ENCODE data around the gene HMCN1. TPM values are rescaled to one million over a fixed set of nuclear protein-coding genes. Genes with fewer than 3 reads are reported as not detected.

The HMCN1 gene
- total and polyA plus RNA-seq, 2 experiments from 2014 or later = 1.6 to 8.7 TPM

GRCh38 chr1:186059752-186060151, 325.6 kb downstream of the HMCN1 start (continued):
- TF ChIP-seq, protein P1, sequence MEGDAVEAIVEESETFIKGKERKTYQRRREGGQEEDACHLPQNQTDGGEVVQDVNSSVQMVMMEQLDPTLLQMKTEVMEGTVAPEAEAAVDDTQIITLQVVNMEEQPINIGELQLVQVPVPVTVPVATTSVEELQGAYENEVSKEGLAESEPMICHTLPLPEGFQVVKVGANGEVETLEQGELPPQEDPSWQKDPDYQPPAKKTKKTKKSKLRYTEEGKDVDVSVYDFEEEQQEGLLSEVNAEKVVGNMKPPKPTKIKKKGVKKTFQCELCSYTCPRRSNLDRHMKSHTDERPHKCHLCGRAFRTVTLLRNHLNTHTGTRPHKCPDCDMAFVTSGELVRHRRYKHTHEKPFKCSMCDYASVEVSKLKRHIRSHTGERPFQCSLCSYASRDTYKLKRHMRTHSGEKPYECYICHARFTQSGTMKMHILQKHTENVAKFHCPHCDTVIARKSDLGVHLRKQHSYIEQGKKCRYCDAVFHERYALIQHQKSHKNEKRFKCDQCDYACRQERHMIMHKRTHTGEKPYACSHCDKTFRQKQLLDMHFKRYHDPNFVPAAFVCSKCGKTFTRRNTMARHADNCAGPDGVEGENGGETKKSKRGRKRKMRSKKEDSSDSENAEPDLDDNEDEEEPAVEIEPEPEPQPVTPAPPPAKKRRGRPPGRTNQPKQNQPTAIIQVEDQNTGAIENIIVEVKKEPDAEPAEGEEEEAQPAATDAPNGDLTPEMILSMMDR (conservative IDR thresholded peaks at IDR 0.05; ENCODE audit: low read depth in 2 of 2) = no peak
- no peak for TF ChIP-seq STAT1 (IDR thresholded peaks at IDR 0.05; ENCODE audit: unreplicated experiment)
- TF ChIP-seq CREB1 (CRISPR knock-in tag; IDR thresholded peaks at IDR 0.05; ENCODE audit: low read depth) = no peak
- no peak for TF ChIP-seq ZNF114 (CRISPR knock-in tag; IDR thresholded peaks at IDR 0.05)
- TF ChIP-seq REST (IDR thresholded peaks at IDR 0.05; ENCODE audit: unreplicated experiment) = no peak
- TF ChIP-seq EZH2 (IDR thresholded peaks at IDR 0.05; ENCODE audit: low read depth, unreplicated experiment) = no peak

GRCh38 chr1:186060226-186060625, 326.0 kb downstream of the HMCN1 start:
- ATAC-seq (no peak), DNase-seq (ENCODE audit: low spot score) (no peak)
- no peaks in the 10 kb centered on the region for H3F3A ChIP-seq (replicated peaks; ENCODE audit: low read depth)
- Mint-ChIP-seq H3K4me1 (no peaks in the 10 kb centered on the region), H3K27me3 (ENCODE audit: insufficient read depth, low read depth, poor library complexity) (no peaks in the 10 kb centered on the region), H3K9me3 (no peaks in the 10 kb centered on the region), H3K4me3 (no peak overlapping the region), H3K27ac (no peak overlapping the region), H3K36me3 (ENCODE audit: low read depth) (no peaks in the 10 kb centered on the region)
- H3K79me2 ChIP-seq (replicated peaks; ENCODE audit: insufficient read depth) = no peaks in the 10 kb centered on the region
- no peak overlapping the region for H3K4me2 ChIP-seq
- no peaks in the 10 kb centered on the region for H4K20me1 ChIP-seq (replicated peaks; ENCODE audit: insufficient read depth)
- TF ChIP-seq CREB1 (CRISPR knock-in tag; IDR thresholded peaks at IDR 0.05; ENCODE audit: low read depth) (no peak), ETS1 (IDR thresholded peaks at IDR 0.05) (no peak), EZH2phosphoT487 (IDR thresholded peaks at IDR 0.05; ENCODE audit: unreplicated experiment) (no peak), ZNF331 (CRISPR knock-in tag; IDR thresholded peaks at IDR 0.05; ENCODE audit: low read depth) (no peak), STAT1 (IDR thresholded peaks at IDR 0.05; ENCODE audit: unreplicated experiment) (no peak), NANOG (IDR thresholded peaks at IDR 0.05; ENCODE audit: borderline replicate concordance) (no peak)
- TF ChIP-seq, protein P2, sequence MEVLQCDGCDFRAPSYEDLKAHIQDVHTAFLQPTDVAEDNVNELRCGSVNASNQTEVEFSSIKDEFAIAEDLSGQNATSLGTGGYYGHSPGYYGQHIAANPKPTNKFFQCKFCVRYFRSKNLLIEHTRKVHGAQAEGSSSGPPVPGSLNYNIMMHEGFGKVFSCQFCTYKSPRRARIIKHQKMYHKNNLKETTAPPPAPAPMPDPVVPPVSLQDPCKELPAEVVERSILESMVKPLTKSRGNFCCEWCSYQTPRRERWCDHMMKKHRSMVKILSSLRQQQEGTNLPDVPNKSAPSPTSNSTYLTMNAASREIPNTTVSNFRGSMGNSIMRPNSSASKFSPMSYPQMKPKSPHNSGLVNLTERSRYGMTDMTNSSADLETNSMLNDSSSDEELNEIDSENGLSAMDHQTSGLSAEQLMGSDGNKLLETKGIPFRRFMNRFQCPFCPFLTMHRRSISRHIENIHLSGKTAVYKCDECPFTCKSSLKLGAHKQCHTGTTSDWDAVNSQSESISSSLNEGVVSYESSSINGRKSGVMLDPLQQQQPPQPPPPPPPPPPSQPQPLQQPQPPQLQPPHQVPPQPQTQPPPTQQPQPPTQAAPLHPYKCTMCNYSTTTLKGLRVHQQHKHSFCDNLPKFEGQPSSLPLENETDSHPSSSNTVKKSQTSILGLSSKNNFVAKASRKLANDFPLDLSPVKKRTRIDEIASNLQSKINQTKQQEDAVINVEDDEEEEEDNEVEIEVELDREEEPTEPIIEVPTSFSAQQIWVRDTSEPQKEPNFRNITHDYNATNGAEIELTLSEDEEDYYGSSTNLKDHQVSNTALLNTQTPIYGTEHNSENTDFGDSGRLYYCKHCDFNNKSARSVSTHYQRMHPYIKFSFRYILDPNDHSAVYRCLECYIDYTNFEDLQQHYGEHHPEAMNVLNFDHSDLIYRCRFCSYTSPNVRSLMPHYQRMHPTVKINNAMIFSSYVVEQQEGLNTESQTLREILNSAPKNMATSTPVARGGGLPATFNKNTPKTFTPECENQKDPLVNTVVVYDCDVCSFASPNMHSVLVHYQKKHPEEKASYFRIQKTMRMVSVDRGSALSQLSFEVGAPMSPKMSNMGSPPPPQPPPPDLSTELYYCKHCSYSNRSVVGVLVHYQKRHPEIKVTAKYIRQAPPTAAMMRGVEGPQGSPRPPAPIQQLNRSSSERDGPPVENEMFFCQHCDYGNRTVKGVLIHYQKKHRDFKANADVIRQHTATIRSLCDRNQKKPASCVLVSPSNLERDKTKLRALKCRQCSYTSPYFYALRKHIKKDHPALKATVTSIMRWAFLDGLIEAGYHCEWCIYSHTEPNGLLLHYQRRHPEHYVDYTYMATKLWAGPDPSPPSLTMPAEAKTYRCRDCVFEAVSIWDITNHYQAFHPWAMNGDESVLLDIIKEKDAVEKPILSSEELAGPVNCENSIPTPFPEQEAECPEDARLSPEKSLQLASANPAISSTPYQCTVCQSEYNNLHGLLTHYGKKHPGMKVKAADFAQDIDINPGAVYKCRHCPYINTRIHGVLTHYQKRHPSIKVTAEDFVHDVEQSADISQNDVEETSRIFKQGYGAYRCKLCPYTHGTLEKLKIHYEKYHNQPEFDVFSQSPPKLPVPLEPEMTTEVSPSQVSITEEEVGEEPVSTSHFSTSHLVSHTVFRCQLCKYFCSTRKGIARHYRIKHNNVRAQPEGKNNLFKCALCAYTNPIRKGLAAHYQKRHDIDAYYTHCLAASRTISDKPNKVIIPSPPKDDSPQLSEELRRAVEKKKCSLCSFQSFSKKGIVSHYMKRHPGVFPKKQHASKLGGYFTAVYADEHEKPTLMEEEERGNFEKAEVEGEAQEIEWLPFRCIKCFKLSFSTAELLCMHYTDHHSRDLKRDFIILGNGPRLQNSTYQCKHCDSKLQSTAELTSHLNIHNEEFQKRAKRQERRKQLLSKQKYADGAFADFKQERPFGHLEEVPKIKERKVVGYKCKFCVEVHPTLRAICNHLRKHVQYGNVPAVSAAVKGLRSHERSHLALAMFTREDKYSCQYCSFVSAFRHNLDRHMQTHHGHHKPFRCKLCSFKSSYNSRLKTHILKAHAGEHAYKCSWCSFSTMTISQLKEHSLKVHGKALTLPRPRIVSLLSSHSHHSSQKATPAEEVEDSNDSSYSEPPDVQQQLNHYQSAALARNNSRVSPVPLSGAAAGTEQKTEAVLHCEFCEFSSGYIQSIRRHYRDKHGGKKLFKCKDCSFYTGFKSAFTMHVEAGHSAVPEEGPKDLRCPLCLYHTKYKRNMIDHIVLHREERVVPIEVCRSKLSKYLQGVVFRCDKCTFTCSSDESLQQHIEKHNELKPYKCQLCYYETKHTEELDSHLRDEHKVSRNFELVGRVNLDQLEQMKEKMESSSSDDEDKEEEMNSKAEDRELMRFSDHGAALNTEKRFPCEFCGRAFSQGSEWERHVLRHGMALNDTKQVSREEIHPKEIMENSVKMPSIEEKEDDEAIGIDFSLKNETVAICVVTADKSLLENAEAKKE (CRISPR knock-in tag; IDR thresholded peaks at IDR 0.05) = no peak
- no peaks in the 10 kb centered on the region; the same call in 1 of the 2 replicates for H3K9me2 ChIP-seq (ENCODE audit: insufficient read depth)
- no peaks in the 10 kb centered on the region for H3K4me1 ChIP-seq (ENCODE audit: insufficient read depth)
- no peak overlapping the region for H3K27ac ChIP-seq (ENCODE audit: low read depth)
- H2AFZ ChIP-seq = no peak overlapping the region
- H3K36me3 ChIP-seq (ENCODE audit: insufficient read depth) = no peaks in the 10 kb centered on the region
- H3K4me3 ChIP-seq = no peak overlapping the region
- no peaks in the 10 kb centered on the region for H3K27me3 ChIP-seq (ENCODE audit: insufficient read depth)
